Inferior parietal cortex (tissue), 1 donor: Measurements from ENCODE around the gene ANKFY1.
"Not testable (repeated sequence)": the region's sequence is repeated elsewhere in the genome, so short reads cannot be mapped to it uniquely, and the experiment has no call there.

Experiments
- DNase-seq: peaks from one replicate; pipeline ENCODE4 v3.0.0-alpha.2; 2016; ENCODE audit errors: extremely low spot score

The ANKFY1 gene

GRCh38 chr17:4156750-4157381, 106.9 kb downstream of the ANKFY1 start:
- DNase-seq, result no peak

- DNase-seq, result no peak
These were observed 107.7 kb downstream of the ANKFY1 start for GRCh38 chr17:4155980-4156620.

GRCh38 chr17:4154201-4154600, 109.6 kb downstream of the ANKFY1 start:
- no peak for DNase-seq

- DNase-seq, result no peak
These were observed 111.3 kb downstream of the ANKFY1 start for GRCh38 chr17:4152471-4152870.

GRCh38 chr17:4150096-4150495, 113.7 kb downstream of the ANKFY1 start:
- no peak for DNase-seq

GRCh38 chr17:4148611-4149308, 115.0 kb downstream of the ANKFY1 start:
- no peak for DNase-seq

- DNase-seq, result no peak
These were observed 115.9 kb downstream of the ANKFY1 start for GRCh38 chr17:4147751-4148310.

- DNase-seq, result no peak
These were observed 117.1 kb downstream of the ANKFY1 start for GRCh38 chr17:4146641-4147040.

- no peak for DNase-seq
These were observed 119.4 kb downstream of the ANKFY1 start for GRCh38 chr17:4144422-4144747.

GRCh38 chr17:4143563-4144421, 120.0 kb downstream of the ANKFY1 start:
- peak; percentile 93 for DNase-seq

- DNase-seq, result no peak
These were observed 121.5 kb downstream of the ANKFY1 start for GRCh38 chr17:4142107-4142900.

GRCh38 chr17:4140125-4140524, 123.7 kb downstream of the ANKFY1 start:
- DNase-seq, result no peak

GRCh38 chr17:4138906-4139526, 124.8 kb downstream of the ANKFY1 start:
- not testable (repeated sequence) for DNase-seq

GRCh38 chr17:4136373-4136772, 127.4 kb downstream of the ANKFY1 start:
- DNase-seq, result no peak

- no peak for DNase-seq
These were observed 128.3 kb downstream of the ANKFY1 start for GRCh38 chr17:4135489-4135888.

GRCh38 chr17:4134721-4135120, 129.1 kb downstream of the ANKFY1 start:
- no peak for DNase-seq

- DNase-seq, result no peak
These were observed 133.1 kb downstream of the ANKFY1 start for GRCh38 chr17:4130715-4131114.

- no peak for DNase-seq
These were observed 136.2 kb downstream of the ANKFY1 start for GRCh38 chr17:4127555-4127954.

- DNase-seq, result no peak
These were observed 138.2 kb downstream of the ANKFY1 start for GRCh38 chr17:4125552-4125951.

GRCh38 chr17:4124999-4125398, 138.8 kb downstream of the ANKFY1 start:
- DNase-seq, result no peak

- no peak for DNase-seq
These were observed 143.4 kb downstream of the ANKFY1 start for GRCh38 chr17:4120332-4120731.
